Lower lobe of right lung (tissue), 2 donors: ENCODE measurements around the gene SNN. TPM values are rescaled to one million over a fixed set of nuclear protein-coding genes. Genes with fewer than 3 reads are reported as not detected.

Experiments
- ATAC-seq, 2 donors: fragments of 200-7000 bp; cut with Tn5 transposase; one replicate each; pipeline ENCODE4 v1.9.1; 2020 to 2022; ENCODE audit warnings: mild to moderate bottlenecking in 2 of 2, moderate library complexity in 2 of 2
- DNase-seq: peaks from one replicate; pipeline ENCODE4 v3.0.0-alpha.2; 2020
- H3K27ac ChIP-seq: fragments of 200-600 bp; one replicate; pipeline ENCODE4 v1.8.0; 2022
- H3K27me3 ChIP-seq: fragments of 200-600 bp; one replicate; pipeline ENCODE4 v1.8.0; 2022; ENCODE audit warnings: low read depth
- H3K36me3 ChIP-seq: fragments of 200-600 bp; one replicate; pipeline ENCODE4 v1.8.0; 2022; ENCODE audit warnings: mild to moderate bottlenecking
- H3K4me1 ChIP-seq: fragments of 200-600 bp; one replicate; pipeline ENCODE4 v1.8.0; 2022
- H3K4me3 ChIP-seq: fragments of 200-600 bp; one replicate; pipeline ENCODE4 v1.8.0; 2022; ENCODE audit warnings: mild to moderate bottlenecking
- H3K9me3 ChIP-seq: fragments of 200-600 bp; one replicate; pipeline ENCODE4 v1.8.0; 2022
- intact Hi-C: fragments of 100-400 bp; cut with DNase I; formaldehyde crosslinking; loops from one replicate; pipeline ENCODE4 v1.11.0; 2022
- total RNA-seq: library from RNA; stranded (reverse); fragmentation: NEBNext Ultra II Directional; extraction: Animal tissue kit (Norgen Biotek cat#: 25700); gene quantifications from one replicate; pipeline ENCODE4 v1.2.1, GENCODE V29; 2021
- TF ChIP-seq, protein P1 (sequence below): fragments of 200-600 bp; IDR thresholded peaks from one replicate; pipeline ENCODE4 v1.8.0; 2022; ENCODE audit warnings: antibody characterized with exemption, mild to moderate bottlenecking
- donor health status: DM: no; HTN: yes; CAD: no; lungs with severe emphysema.

Gene SNN
- total RNA-seq, 1 donor from 2014 or later = 25.5 TPM

DNA sequence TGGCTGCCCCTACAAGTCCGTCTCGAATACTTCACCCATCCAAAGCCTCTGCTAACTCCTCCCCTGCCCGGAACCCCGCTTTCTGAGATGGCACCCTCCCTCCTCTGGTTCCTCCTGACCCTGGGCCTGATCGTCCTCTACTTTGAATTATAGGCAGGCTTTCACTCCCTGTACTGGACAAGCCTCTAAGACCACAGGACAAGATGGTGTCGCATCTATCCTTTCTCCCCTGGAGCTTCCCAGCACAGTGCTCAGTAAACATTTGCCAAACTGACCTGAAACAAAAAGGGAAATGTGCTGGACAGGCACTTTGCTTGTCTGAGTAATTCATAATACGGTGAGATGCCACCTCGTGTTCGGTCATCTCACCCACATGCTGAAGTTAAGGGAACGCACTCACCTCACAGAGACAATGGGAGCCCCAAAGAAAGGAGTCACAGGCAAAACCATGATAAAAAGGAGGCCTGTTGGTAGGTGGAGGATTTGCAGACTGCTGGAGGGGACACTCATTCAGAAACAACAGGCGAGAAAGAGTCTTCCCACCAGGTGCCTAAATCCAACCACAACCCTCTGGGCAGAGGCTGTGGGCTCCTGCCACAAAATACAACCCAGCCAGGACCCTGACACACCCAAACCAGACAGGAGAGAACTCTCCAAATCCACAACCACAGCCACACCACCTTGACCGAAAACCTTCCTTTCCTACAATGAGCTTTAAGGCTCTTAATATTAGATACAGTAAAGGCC lies 28.2 kb downstream of the SNN start:
- TF ChIP-seq, protein P1, sequence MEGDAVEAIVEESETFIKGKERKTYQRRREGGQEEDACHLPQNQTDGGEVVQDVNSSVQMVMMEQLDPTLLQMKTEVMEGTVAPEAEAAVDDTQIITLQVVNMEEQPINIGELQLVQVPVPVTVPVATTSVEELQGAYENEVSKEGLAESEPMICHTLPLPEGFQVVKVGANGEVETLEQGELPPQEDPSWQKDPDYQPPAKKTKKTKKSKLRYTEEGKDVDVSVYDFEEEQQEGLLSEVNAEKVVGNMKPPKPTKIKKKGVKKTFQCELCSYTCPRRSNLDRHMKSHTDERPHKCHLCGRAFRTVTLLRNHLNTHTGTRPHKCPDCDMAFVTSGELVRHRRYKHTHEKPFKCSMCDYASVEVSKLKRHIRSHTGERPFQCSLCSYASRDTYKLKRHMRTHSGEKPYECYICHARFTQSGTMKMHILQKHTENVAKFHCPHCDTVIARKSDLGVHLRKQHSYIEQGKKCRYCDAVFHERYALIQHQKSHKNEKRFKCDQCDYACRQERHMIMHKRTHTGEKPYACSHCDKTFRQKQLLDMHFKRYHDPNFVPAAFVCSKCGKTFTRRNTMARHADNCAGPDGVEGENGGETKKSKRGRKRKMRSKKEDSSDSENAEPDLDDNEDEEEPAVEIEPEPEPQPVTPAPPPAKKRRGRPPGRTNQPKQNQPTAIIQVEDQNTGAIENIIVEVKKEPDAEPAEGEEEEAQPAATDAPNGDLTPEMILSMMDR = no peak
- ATAC-seq (no peak), DNase-seq (no peak)
- Histone ChIP-seq H3K27me3 (no peaks in the 10 kb centered on the region), H3K9me3 (no peaks in the 10 kb centered on the region), H3K36me3 (peaks cover 93% of the 10 kb centered on the region), H3K27ac (no peak overlapping the region), H3K4me3 (no peak overlapping the region), H3K4me1 (peaks cover 18% of the 10 kb centered on the region)
- intact Hi-C loops = no loop called here

DNA sequence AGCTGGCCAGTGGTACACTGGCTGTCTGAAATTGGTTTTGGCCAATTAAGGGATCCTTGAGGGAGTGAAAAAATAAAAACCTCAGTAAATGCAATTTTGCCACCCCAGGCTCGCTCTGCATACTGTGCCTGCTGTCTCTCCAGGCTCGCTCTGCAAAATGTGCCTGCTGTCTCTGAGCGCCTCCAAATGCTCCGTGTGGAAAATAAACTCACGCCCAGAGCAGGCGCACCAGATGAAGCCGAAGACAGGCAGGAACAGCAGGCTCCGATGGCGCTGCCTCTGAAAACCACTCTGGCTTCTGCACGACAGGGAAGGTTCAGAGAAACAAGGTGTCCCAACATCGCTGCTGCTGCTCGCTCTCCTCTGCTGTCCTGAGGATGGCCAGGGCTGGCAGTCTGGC lies 29.1 kb downstream of the SNN start:
- no peak for DNase-seq
- Histone ChIP-seq H3K9me3 (no peaks in the 10 kb centered on the region), H3K27me3 (no peaks in the 10 kb centered on the region), H3K36me3 (peaks cover 84% of the 10 kb centered on the region), H3K27ac (no peak overlapping the region), H3K4me1 (peaks cover 18% of the 10 kb centered on the region), H3K4me3 (no peak overlapping the region)
- TF ChIP-seq, protein P1 = no peak
- no peak for ATAC-seq
- intact Hi-C loops = no loop called here

DNA sequence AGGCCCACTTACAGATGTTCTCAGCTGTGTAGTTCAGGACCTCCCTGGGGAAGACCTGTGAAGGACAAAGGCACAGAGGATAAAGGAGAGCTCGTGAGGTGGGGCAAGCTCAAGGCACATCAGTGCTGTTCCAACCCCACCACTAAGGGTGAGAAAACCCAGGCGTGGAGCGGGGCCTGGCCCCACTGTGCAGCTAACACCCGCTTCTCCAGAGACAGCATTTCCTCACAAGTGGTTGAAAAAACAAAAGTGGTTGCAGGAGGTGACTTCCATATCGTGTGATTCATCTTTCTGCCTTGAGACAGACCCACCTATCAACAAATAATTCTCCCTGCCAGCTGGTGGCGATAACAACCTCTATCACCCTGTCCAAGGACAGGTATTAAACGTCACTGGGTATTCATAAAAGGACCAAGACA lies 30.0 kb downstream of the SNN start:
- no peak overlapping the region for H3K27ac ChIP-seq
- intact Hi-C loops = no loop called here

DNA sequence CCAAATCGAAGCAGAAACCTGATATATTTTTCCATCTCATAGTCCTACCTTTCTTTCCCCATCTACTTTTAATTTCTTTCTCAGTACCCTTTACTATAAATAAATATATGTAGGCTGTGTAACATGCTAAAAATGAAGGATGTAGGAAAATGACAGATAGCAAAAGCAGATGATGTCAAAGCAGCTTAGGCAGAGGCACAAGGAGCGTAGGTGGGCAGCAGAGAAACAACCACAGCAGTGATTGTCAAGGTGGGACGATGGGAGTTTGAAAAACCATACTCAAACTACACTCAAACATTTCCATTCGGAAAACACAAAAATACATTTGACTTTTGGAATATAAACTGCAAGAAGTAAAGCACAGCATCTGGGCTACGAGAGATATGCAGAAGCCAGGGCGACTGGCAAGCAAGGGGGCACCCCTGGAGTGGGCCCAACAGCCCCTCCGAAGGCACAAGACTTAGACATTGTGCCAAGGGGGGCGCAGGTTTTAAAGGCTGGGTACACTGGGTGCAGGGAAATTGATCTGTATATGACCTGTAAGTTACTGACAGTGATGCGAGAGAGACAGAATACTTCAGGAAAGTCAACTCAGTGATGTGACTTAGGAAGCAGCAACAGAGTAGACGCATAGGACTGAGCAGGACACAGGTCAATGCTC lies 31.1 kb downstream of the SNN start:
- Histone ChIP-seq H3K27ac (no peak overlapping the region), H3K36me3 (peaks cover 73% of the 10 kb centered on the region), H3K27me3 (no peaks in the 10 kb centered on the region), H3K4me1 (peaks cover 18% of the 10 kb centered on the region), H3K4me3 (no peak overlapping the region), H3K9me3 (no peaks in the 10 kb centered on the region)
- intact Hi-C loops = no loop called here
- no peak for DNase-seq
- TF ChIP-seq, protein P1 = no peak
- no peak for ATAC-seq

More for the DNA sequence above, 30.0 kb downstream of the SNN start:
- Histone ChIP-seq H3K4me1 (peaks cover 18% of the 10 kb centered on the region), H3K4me3 (no peak overlapping the region), H3K27me3 (no peaks in the 10 kb centered on the region), H3K36me3 (peaks cover 74% of the 10 kb centered on the region), H3K9me3 (no peaks in the 10 kb centered on the region)
- ATAC-seq (peak; percentile 29 to 34), DNase-seq (no peak)
- TF ChIP-seq, protein P1 = no peak

DNA sequence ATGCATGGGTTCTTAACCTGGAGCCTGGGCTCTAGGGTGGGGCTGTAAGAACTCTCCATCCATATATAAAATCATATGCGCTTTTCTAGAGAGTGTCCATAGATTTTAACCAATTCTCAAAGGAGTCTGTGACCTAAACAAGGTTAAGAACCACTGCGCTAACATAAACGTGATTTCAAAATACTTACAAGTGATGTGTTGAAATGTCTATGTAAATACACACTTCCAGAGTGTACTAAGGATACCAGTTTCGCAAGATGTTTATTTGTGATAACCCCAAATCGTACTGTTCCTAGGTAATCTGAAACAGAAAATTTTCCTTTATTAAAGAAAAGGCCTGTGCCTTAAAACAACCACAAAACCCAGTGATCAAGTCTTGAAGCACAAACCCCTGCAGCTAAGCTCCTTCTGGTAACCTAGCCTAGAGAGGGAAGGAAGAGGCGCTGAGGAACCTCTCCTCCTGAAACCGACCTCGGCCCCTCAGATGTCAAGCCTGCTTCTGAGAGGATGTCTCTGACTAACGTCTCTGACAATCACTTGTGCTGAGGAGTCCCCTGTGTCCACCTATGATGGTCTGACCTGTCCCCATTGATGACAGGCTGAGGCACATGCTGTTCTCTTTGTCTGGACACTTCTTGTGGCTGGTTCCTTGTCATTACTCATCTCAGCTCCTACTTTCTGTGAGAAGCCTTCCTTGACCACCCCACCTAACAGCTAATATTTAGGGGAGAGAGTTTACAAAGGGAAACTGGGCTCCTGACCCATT lies 32.2 kb downstream of the SNN start:
- Histone ChIP-seq H3K4me3 (no peak overlapping the region), H3K27me3 (no peaks in the 10 kb centered on the region), H3K4me1 (peaks cover 24% of the 10 kb centered on the region), H3K9me3 (no peaks in the 10 kb centered on the region), H3K36me3 (peaks cover 62% of the 10 kb centered on the region), H3K27ac (peak overlapping the region; percentile 59)
- intact Hi-C loops = no loop called here
- TF ChIP-seq, protein P1 = no peak
- peak; percentile 48 to 58 for ATAC-seq
- no peak for DNase-seq
